OCI-LY3 (cell line): ENCODE results near the gene KCTD8.

Experiments used
- EZH2phosphoT487 ChIP-seq: fragments of 200-600 bp; shearing (Covaris generic); IDR thresholded peaks from 2 replicates; pipeline ENCODE4 v1.6.1; 2018; ENCODE audit warnings: antibody characterized with exemption, mixed run types, low read depth
- TF ChIP-seq, protein P1 (sequence below): fragments of 200-600, 300-600 bp; sonication (generic); IDR thresholded peaks from 2 replicates; pipeline ENCODE4 v1.5.1; 2014; ENCODE audit warnings: antibody characterized with exemption, low read length, low read depth

DNA sequence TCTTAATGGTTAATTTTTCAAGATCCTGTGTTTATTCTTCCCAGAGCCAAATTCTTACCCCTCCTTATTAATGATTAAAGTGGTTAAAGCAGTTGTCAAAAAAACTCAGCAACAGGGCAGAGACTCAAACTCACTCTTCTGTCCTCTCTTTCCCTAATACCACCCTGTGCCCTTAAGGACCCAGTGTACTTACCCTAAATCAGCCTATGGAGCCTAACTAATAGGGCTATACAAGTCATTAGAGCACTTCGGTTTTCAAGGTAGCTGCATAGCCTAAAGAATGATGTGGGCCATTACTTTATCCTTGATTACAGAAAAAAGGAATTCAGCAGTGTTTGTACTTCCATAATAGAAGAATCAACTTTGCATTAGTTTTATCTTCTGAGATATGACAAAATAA is 216.3 kb downstream of the KCTD8 start:
- TF ChIP-seq, protein P1, sequence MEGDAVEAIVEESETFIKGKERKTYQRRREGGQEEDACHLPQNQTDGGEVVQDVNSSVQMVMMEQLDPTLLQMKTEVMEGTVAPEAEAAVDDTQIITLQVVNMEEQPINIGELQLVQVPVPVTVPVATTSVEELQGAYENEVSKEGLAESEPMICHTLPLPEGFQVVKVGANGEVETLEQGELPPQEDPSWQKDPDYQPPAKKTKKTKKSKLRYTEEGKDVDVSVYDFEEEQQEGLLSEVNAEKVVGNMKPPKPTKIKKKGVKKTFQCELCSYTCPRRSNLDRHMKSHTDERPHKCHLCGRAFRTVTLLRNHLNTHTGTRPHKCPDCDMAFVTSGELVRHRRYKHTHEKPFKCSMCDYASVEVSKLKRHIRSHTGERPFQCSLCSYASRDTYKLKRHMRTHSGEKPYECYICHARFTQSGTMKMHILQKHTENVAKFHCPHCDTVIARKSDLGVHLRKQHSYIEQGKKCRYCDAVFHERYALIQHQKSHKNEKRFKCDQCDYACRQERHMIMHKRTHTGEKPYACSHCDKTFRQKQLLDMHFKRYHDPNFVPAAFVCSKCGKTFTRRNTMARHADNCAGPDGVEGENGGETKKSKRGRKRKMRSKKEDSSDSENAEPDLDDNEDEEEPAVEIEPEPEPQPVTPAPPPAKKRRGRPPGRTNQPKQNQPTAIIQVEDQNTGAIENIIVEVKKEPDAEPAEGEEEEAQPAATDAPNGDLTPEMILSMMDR, result no peak
- TF ChIP-seq EZH2phosphoT487, result no peak
